ENCODE measurements around the gene NGRN. TPM values are rescaled to one million over a fixed set of nuclear protein-coding genes. Genes with fewer than 3 reads are reported as not detected.

The NGRN gene
- total RNA-seq, 1 experiment from 2014 or later: 101 TPM

DNA sequence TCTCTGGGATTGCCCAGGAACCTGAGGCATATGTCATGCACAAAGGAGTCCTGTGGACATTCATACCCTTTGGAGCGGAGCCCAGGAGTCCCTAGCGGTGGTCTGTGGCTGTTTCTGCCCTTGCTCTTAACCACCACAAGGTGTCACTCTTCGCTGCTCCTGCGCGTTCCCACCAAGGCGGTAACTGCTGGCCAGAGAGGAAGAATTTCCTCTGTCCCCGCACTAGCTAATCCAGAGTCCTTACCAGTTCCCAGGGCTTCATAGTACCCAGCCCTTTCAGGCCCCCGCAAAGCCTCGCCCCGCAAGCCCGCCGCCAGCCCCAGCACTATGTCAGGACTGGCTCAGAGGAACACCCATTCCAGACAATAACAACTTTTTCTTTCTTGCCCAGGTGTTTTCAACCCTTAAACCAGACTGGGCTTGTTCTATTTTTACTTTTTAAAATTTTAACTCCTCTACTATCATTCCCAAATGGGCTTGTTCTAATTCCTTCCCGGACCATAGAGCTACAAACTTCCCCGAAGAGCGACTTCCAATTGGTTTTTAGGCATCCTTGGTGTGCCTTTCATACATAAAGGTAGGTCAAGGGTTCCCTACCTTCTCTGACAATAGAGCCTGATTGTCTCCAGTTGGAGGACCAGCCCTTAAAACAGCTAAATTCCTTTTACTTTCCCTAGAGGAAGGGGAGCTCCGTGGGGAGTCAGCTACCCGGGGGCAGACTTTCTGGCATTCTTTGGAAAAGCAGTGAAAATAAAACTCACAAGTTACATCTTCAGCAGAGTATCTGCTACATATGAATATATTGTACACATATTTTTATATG, 54.8 kb downstream of the NGRN start:
- intact Hi-C loops (cut with micrococcal nuclease; ENCODE audit: unreplicated experiment): loop anchor here (1.0 to 2.0 kb wide), 5 partner anchors 27 to 373 kb away; partner anchors contain the start of gene IQGAP1
- peak overlapping the region; percentile 60 for H3K27ac Mint-ChIP-seq (ENCODE audit: unreplicated experiment)
- TF ChIP-seq, protein P1, sequence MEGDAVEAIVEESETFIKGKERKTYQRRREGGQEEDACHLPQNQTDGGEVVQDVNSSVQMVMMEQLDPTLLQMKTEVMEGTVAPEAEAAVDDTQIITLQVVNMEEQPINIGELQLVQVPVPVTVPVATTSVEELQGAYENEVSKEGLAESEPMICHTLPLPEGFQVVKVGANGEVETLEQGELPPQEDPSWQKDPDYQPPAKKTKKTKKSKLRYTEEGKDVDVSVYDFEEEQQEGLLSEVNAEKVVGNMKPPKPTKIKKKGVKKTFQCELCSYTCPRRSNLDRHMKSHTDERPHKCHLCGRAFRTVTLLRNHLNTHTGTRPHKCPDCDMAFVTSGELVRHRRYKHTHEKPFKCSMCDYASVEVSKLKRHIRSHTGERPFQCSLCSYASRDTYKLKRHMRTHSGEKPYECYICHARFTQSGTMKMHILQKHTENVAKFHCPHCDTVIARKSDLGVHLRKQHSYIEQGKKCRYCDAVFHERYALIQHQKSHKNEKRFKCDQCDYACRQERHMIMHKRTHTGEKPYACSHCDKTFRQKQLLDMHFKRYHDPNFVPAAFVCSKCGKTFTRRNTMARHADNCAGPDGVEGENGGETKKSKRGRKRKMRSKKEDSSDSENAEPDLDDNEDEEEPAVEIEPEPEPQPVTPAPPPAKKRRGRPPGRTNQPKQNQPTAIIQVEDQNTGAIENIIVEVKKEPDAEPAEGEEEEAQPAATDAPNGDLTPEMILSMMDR (IDR thresholded peaks at IDR 0.05; ENCODE audit: insufficient read depth in 1 of 2, low read depth in 1 of 2, low read length in 1 of 2, severe bottlenecking in 1 of 2, unreplicated experiment in 1 of 2): peak; percentile 96 to 97
- H3K36me3 Mint-ChIP-seq (ENCODE audit: insufficient read depth, unreplicated experiment): no peaks in the 10 kb centered on the region
- peak; percentile 86 for DNase-seq
- Histone ChIP-seq H3K4me3 (ENCODE audit: low read depth, low read length) (peak overlapping the region; percentile 26), H3K27me3 (replicated peaks; ENCODE audit: control insufficient read depth, insufficient read depth, low read length) (no peaks in the 10 kb centered on the region), H3K4me1 (peaks cover 17% of the 10 kb centered on the region), H3K36me3 (ENCODE audit: control insufficient read depth, insufficient read depth, low read length) (no peaks in the 10 kb centered on the region), H3K9me3 (no peaks in the 10 kb centered on the region)
- H3K4me1 Mint-ChIP-seq (ENCODE audit: low read depth, unreplicated experiment): peaks cover 18% of the 10 kb centered on the region
- no peaks in the 10 kb centered on the region for H3K27me3 Mint-ChIP-seq (ENCODE audit: insufficient read depth, unreplicated experiment)
- H3K9me3 Mint-ChIP-seq (ENCODE audit: unreplicated experiment): no peaks in the 10 kb centered on the region
- BruUV-seq (replicated peaks): no TSS peak
- ChIA-PET CTCF (interaction anchor here (0.7 to 2.6 kb wide), 19 partner anchors 9 to 328 kb away, joined by 3 to 32 read pairs (median 5); partner anchors contain the start of genes CIB1, GDPGP1, IQGAP1 and ZNF774), POLR2A (interaction anchor here (0.8 kb wide), 3 partner anchors 9 to 68 kb away, joined by 3 to 11 read pairs (median 4); partner anchors contain the start of gene IQGAP1)
- peak overlapping the region; percentile 61 for H3K4me3 Mint-ChIP-seq (ENCODE audit: unreplicated experiment)

DNA sequence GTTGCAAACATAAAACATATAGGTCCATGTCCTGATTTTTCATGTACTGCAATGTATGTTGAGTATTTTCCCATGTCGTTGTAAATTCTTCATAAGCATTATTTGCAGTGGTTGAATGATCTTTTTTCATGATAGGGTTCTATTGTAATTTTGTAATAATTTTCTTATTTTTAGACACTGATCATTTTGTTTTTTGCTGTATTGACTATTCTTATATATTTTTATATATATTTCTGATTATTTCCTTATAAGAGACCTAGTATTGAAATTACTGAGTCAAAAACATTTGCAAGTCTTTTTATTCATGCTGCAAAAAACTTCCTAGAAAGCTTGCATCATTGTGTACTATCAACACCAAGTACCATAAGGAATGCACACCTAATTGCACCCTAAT, 55.4 kb downstream of the NGRN start:
- Histone ChIP-seq H3K27me3 (replicated peaks; ENCODE audit: control insufficient read depth, insufficient read depth, low read length) (no peaks in the 10 kb centered on the region), H3K36me3 (ENCODE audit: control insufficient read depth, insufficient read depth, low read length) (no peaks in the 10 kb centered on the region), H3K4me1 (peaks cover 17% of the 10 kb centered on the region), H3K9me3 (no peaks in the 10 kb centered on the region), H3K4me3 (ENCODE audit: low read depth, low read length) (no peak overlapping the region)
- intact Hi-C loops (cut with micrococcal nuclease; ENCODE audit: unreplicated experiment): loop anchor here (1.0 to 2.0 kb wide), 5 partner anchors 28 to 372 kb away; partner anchors contain the start of gene IQGAP1
- POLR2A ChIA-PET: interaction anchor here (0.8 kb wide), 1 partner anchor 9 kb away, joined by 4 read pairs; no protein-coding TSS in a partner anchor
- peak overlapping the region; percentile 60 for H3K27ac Mint-ChIP-seq (ENCODE audit: unreplicated experiment)
- no peaks in the 10 kb centered on the region for H3K9me3 Mint-ChIP-seq (ENCODE audit: unreplicated experiment)
- TF ChIP-seq, protein P1 (IDR thresholded peaks at IDR 0.05; ENCODE audit: insufficient read depth in 1 of 2, low read depth in 1 of 2, low read length in 1 of 2, severe bottlenecking in 1 of 2, unreplicated experiment in 1 of 2): no peak
- CTCF ChIA-PET: interaction anchor here (1.0 to 2.3 kb wide), 13 partner anchors 8 to 327 kb away, joined by 3 to 32 read pairs (median 6); partner anchors contain the start of genes CIB1, GDPGP1, IQGAP1 and ZNF774
- H3K27me3 Mint-ChIP-seq (ENCODE audit: insufficient read depth, unreplicated experiment): no peaks in the 10 kb centered on the region
- H3K4me3 Mint-ChIP-seq (ENCODE audit: unreplicated experiment): no peak overlapping the region
- BruUV-seq (replicated peaks): no TSS peak
- peaks cover 18% of the 10 kb centered on the region for H3K4me1 Mint-ChIP-seq (ENCODE audit: low read depth, unreplicated experiment)
- no peaks in the 10 kb centered on the region for H3K36me3 Mint-ChIP-seq (ENCODE audit: insufficient read depth, unreplicated experiment)
- DNase-seq: no peak

Other genes starting within 250 kb of the NGRN start
- 28.3 and 28.7 TPM in 2 replicates for gene IDH2, start 163.2 kb upstream of the NGRN start, total RNA-seq (2022)
- gene SEMA4B, start 64.3 kb upstream of the NGRN start, total RNA-seq (2022): 13.9 and 14.6 TPM in 2 replicates
- 37.7 and 44.5 TPM in 2 replicates for gene CIB1, start 31.7 kb upstream of the NGRN start, total RNA-seq (2022)
- gene GDPGP1, start 31.5 kb upstream of the NGRN start, total RNA-seq (2022): 5.1 and 5.7 TPM in 2 replicates
- gene TTLL13, start 16.1 kb upstream of the NGRN start, total RNA-seq (2022): 0.43 TPM in 1 of 2 replicates, not detected in the other
- gene ZNF774, start 86.6 kb downstream of the NGRN start, total RNA-seq (2022): 9.4 and 11.9 TPM in 2 replicates
- gene IQGAP1, start 122.6 kb downstream of the NGRN start, total RNA-seq (2022): 142 and 150 TPM in 2 replicates

Measured in Caco-2 (cell line).